ENCODE data around the gene FBXO39.

Gene FBXO39

GRCh38 chr17:6782244-6782643 lies 6.2 kb downstream of the FBXO39 start:
- Histone ChIP-seq H3K9me3 (no peaks in the 10 kb centered on the region), H3K27me3 (no peaks in the 10 kb centered on the region), H3K36me3 (no peaks in the 10 kb centered on the region), H3K4me1 (no peaks in the 10 kb centered on the region), H3K4me3 (ENCODE audit: low read depth, low read length) (no peak overlapping the region)
- no peak for DNase-seq
- TF ChIP-seq, protein P1, sequence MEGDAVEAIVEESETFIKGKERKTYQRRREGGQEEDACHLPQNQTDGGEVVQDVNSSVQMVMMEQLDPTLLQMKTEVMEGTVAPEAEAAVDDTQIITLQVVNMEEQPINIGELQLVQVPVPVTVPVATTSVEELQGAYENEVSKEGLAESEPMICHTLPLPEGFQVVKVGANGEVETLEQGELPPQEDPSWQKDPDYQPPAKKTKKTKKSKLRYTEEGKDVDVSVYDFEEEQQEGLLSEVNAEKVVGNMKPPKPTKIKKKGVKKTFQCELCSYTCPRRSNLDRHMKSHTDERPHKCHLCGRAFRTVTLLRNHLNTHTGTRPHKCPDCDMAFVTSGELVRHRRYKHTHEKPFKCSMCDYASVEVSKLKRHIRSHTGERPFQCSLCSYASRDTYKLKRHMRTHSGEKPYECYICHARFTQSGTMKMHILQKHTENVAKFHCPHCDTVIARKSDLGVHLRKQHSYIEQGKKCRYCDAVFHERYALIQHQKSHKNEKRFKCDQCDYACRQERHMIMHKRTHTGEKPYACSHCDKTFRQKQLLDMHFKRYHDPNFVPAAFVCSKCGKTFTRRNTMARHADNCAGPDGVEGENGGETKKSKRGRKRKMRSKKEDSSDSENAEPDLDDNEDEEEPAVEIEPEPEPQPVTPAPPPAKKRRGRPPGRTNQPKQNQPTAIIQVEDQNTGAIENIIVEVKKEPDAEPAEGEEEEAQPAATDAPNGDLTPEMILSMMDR (IDR thresholded peaks at IDR 0.05; ENCODE audit: low read depth, low read length) = no peak

- H3K36me3 ChIP-seq = no peaks in the 10 kb centered on the region
- no peak overlapping the region for H3K4me3 ChIP-seq (ENCODE audit: low read depth, low read length)
- no peaks in the 10 kb centered on the region for H3K27me3 ChIP-seq
- TF ChIP-seq, protein P1 (IDR thresholded peaks at IDR 0.05; ENCODE audit: low read depth, low read length) = no peak
- no peaks in the 10 kb centered on the region for H3K4me1 ChIP-seq
- no peaks in the 10 kb centered on the region for H3K9me3 ChIP-seq
- no peak for DNase-seq
Observed at GRCh38 chr17:6786618-6787017, 10.6 kb downstream of the FBXO39 start.

- DNase-seq = no peak
- H3K9me3 ChIP-seq = no peaks in the 10 kb centered on the region
- no peak overlapping the region for H3K4me3 ChIP-seq (ENCODE audit: low read depth, low read length)
- H3K36me3 ChIP-seq = no peaks in the 10 kb centered on the region
- TF ChIP-seq, protein P1 (IDR thresholded peaks at IDR 0.05; ENCODE audit: low read depth, low read length) = no peak
- no peaks in the 10 kb centered on the region for H3K27me3 ChIP-seq
- no peaks in the 10 kb centered on the region for H3K4me1 ChIP-seq
Observed at GRCh38 chr17:6787081-6787693, 11.2 kb downstream of the FBXO39 start.

GRCh38 chr17:6789146-6789545 lies 13.1 kb downstream of the FBXO39 start:
- H3K4me3 ChIP-seq (ENCODE audit: low read depth, low read length) = no peak overlapping the region
- no peaks in the 10 kb centered on the region for H3K36me3 ChIP-seq
- H3K9me3 ChIP-seq = no peaks in the 10 kb centered on the region
- no peaks in the 10 kb centered on the region for H3K27me3 ChIP-seq
- DNase-seq = no peak
- no peaks in the 10 kb centered on the region for H3K4me1 ChIP-seq
- TF ChIP-seq, protein P1 (IDR thresholded peaks at IDR 0.05; ENCODE audit: low read depth, low read length) = no peak

DNA sequence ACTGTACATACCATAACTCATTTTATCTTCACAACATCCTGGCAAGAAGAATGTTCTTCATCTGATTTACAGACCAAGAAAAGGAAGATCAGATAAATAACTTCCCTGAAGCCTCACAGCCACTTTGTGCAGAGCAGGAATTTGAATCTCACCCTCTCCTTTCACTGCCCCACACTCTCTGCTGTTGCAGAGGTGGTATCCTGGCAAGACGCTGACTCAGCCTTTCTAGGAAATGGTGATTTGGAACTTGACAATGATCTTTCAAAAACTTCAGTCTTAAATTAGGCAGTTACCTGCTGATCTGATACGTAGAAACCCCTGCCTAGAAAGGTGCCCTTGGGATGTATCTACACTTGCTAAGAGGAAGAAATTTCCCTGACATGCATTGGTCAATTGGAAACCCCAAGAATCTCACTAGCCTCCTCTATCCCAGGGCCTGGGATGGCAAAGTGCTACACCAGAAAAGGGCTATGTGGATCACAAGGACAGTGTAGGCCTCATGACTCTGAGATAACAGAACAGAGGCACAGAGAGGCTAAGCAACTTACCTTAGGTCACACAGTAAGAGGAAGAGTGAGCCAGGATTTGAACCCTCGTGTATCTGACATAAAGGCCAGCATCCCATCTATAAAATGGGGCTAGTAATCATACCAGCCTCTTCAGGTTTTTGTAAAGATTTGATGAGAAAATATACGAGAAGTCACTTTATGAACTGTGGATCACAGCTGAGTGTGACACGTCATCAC lies 17.9 kb downstream of the FBXO39 start:
- TF ChIP-seq, protein P1 (IDR thresholded peaks at IDR 0.05; ENCODE audit: low read depth, low read length) = no peak
- Histone ChIP-seq H3K27me3 (no peaks in the 10 kb centered on the region), H3K4me1 (no peaks in the 10 kb centered on the region), H3K9me3 (no peaks in the 10 kb centered on the region), H3K36me3 (no peaks in the 10 kb centered on the region), H3K4me3 (ENCODE audit: low read depth, low read length) (no peak overlapping the region)
- DNase-seq = no peak
